Mucosa of descending colon (tissue), 3 donors: ENCODE results near the gene AQP12A. TPM values are rescaled to one million over a fixed set of nuclear protein-coding genes. Genes with fewer than 3 reads are reported as not detected.

Experiments
- ATAC-seq: fragments of 200-7000 bp; cut with Tn5 transposase; one replicate; pipeline ENCODE4 v1.9.1; 2020; ENCODE audit warnings: mild to moderate bottlenecking, moderate library complexity
- DNase-seq, 3 donors: peaks; one replicate each; pipeline ENCODE4 v3.0.0-alpha.2; 2020
- H3K36me3 ChIP-seq: fragments of 200-600 bp; one replicate; pipeline ENCODE4 v1.8.0; 2021; ENCODE audit warnings: low read depth, mild to moderate bottlenecking
- H3K4me1 ChIP-seq: fragments of 200-600 bp; one replicate; pipeline ENCODE4 v1.8.0; 2021; ENCODE audit warnings: low read depth, mild to moderate bottlenecking
- H3K4me3 ChIP-seq: fragments of 200-600 bp; one replicate; pipeline ENCODE4 v1.8.0; 2021; ENCODE audit warnings: mild to moderate bottlenecking
- H3K9me3 ChIP-seq: fragments of 200-600 bp; one replicate; pipeline ENCODE4 v1.8.0; 2021; ENCODE audit warnings: mild to moderate bottlenecking
- intact Hi-C, 2 donors: fragments of 100-400 bp; cut with DNase I in 1 of 2; cut with micrococcal nuclease in 1 of 2; formaldehyde crosslinking; loops; one replicate each; pipeline versions ENCODE4 v1.11.0 to v1.11.1; 2022; cut with DNase I, micrococcal nuclease
- total RNA-seq, 3 donors: library from RNA; stranded (reverse); fragmentation: NEBNext Ultra II Directional in 2 of 3; extraction: Animal tissue kit (Norgen Biotek cat#: 25700) in 2 of 3; gene quantifications; one replicate each; pipeline versions ENCODE4 v1.2.1 to v1.2.4, GENCODE V29; 2021 to 2023
- TF ChIP-seq, protein P1 (sequence below): fragments of 200-600 bp; IDR thresholded peaks from one replicate; pipeline ENCODE4 v1.8.0; 2022; ENCODE audit warnings: antibody characterized with exemption, mild to moderate bottlenecking
- donor health status: DM: no; HTN: no; CAD: no; lungs with moderate emphysema.
- donor health status: DM: no; HTN: no; CAD: no.
- donor health status: DM: no; HTN: yes; CAD: no.

Gene AQP12A
- total RNA-seq, 3 donors from 2014 or later = 9.7 to 18.9 TPM; not detected in 1

DNA sequence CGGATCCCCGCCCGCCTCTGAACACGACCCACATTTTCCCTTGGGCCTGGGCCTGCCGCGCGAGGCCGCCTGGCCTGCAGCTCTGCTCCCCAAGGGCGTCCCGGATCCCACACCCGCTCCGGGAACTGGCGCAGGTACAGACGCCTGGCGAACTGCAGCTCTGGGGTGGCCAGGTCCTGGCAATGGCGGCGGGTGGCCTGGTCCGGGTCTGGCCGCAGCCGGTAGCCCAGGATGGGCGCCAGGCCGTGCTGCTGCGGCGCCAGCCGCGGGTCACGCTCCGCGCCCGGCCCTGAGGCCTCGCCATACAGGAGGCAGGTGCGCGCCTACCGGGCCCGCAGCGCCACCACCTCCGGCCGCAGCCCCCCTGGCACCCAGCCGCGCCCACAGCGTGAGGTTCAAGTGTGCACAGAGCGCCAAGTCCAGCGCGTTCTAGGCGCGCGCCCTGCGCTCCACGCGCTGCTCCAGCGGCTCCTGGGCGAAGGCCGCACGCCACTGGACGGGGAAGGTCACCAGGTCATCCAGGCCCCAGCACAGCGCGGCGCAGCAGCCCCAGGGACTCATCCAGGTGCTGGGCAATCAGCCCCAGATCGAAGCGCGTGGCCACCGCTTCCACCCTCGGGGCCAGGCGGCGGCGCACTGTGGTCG lies 9.5 kb downstream of the AQP12A start:
- ATAC-seq = no peak
- intact Hi-C loops = no loop called here
- peak in 1 of 3 donors; percentile 43 for DNase-seq
- TF ChIP-seq, protein P1, sequence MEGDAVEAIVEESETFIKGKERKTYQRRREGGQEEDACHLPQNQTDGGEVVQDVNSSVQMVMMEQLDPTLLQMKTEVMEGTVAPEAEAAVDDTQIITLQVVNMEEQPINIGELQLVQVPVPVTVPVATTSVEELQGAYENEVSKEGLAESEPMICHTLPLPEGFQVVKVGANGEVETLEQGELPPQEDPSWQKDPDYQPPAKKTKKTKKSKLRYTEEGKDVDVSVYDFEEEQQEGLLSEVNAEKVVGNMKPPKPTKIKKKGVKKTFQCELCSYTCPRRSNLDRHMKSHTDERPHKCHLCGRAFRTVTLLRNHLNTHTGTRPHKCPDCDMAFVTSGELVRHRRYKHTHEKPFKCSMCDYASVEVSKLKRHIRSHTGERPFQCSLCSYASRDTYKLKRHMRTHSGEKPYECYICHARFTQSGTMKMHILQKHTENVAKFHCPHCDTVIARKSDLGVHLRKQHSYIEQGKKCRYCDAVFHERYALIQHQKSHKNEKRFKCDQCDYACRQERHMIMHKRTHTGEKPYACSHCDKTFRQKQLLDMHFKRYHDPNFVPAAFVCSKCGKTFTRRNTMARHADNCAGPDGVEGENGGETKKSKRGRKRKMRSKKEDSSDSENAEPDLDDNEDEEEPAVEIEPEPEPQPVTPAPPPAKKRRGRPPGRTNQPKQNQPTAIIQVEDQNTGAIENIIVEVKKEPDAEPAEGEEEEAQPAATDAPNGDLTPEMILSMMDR = no peak
- Histone ChIP-seq H3K4me3 (no peak overlapping the region), H3K4me1 (no peaks in the 10 kb centered on the region), H3K9me3 (no peaks in the 10 kb centered on the region), H3K36me3 (no peaks in the 10 kb centered on the region)

DNA sequence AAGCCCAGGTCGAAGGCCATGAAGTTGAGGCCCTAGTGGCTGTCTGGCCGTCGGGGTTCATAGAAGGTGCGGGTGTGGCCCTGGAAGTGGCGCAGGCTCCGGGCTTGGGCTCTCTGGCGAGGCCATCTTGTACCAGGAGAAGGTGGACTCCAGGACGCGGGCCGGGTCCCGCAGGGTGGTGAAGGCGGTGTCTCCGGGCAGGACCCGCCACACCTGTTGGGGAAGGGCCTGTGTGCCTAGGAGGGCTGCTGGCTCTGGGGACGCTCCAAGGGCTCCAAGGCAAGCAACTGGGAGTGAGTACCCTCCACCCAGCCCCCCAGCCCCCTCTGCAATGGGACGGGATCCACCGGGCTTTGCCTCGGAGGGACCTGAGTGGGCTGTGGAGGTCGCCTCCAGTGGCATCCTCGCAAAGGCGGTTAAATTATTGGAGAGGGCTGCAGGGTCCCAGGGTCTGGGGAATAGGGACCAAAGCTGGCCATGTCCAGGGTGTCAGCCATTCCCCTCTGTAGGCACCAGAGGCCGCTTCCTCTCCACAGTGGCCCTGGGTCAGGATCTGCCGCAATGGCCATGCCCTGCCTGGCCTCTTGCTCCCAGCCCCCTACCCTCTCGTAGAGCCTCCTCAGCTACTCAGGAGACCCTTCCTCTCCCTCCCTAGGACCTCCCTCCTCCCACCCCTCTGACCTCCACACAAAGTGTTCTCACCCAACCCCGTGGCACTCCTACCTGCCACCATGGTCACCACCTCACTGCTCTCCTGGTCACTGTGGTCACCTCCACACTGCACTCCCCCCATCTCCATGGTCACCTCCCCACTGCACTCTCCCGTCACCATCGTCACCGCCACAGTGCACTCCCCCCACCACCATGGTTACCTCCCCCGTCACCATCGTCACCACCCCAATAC lies 10.3 kb downstream of the AQP12A start:
- intact Hi-C loops = no loop called here
- Histone ChIP-seq H3K36me3 (no peaks in the 10 kb centered on the region), H3K9me3 (no peaks in the 10 kb centered on the region), H3K4me3 (no peak overlapping the region), H3K4me1 (no peaks in the 10 kb centered on the region)
- no peak for ATAC-seq
- TF ChIP-seq, protein P1 = no peak
- DNase-seq = peak in 1 of 3 donors; percentile 42

DNA sequence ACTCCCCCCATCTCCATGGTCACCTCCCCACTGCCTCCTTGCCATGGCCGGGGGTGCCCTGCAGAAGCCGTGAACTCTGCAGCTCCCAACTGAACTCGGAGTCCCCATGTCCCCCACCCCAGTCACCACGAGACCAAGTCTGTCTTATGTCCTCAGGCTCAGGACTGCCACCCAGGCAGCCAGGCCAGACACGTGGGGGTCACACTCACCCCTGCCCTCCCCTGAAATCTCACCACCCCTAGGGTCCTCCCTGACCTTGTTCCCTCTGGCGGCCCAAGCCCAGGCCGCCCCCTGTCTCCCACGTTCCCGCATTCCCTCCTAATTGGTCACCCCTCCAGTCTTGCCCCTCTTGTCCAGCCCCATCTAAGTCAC lies 11.0 kb downstream of the AQP12A start:
- H3K4me1 ChIP-seq = no peaks in the 10 kb centered on the region
- TF ChIP-seq, protein P1 = no peak
- no peak for DNase-seq
- no peaks in the 10 kb centered on the region for H3K36me3 ChIP-seq
- no peak overlapping the region for H3K4me3 ChIP-seq
- H3K9me3 ChIP-seq = no peaks in the 10 kb centered on the region
- intact Hi-C loops = no loop called here
- no peak for ATAC-seq

DNA sequence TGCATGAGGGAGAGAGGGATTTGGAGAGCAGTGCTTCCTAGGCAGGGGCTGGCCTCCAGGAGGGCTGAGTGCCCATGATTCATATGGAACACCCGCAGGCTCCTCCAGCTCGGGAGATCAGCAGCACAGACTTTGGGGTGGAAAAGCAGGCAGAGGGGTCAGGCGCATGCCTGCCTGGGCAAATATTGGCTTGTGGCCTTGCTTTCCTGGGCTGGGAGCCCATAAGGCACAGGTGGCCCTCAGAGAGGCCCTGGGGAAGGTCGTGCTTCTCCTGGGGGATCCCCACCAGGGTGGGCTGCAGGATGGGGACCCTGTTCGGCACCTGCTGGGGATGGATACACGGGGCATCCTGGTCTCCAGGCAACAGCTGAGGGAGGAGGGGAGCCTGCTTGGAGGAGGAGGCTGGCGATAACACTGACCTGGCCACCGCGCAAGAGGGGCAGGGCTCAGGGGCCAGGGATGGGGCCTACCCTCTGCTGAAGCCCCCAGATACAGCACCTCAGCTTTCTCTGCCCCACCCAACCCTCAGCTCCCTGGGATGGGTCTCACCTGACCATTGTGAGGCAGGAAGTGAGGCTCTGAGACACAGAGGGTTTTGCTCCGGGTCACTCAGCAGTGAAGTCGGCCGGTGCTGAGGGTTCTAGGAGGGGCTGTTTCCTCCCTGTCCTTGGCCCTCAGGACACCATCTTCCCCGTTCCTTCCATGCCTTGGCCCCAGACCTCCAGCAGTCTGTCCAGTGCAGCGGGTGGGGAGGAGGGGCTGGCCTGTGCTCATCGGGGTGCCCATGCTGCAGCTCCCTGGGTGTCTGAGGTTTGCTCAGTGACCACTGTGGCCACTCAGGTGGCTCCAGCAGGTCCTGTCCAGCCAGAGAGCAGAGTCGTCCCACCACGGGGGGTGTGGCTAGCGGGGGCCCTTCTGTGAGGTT lies 12.0 kb downstream of the AQP12A start:
- intact Hi-C loops = no loop called here
- ATAC-seq (no peak), DNase-seq (no peak)
- Histone ChIP-seq H3K4me3 (no peak overlapping the region), H3K36me3 (no peaks in the 10 kb centered on the region), H3K4me1 (no peaks in the 10 kb centered on the region), H3K9me3 (no peaks in the 10 kb centered on the region)
- TF ChIP-seq, protein P1 = no peak

DNA sequence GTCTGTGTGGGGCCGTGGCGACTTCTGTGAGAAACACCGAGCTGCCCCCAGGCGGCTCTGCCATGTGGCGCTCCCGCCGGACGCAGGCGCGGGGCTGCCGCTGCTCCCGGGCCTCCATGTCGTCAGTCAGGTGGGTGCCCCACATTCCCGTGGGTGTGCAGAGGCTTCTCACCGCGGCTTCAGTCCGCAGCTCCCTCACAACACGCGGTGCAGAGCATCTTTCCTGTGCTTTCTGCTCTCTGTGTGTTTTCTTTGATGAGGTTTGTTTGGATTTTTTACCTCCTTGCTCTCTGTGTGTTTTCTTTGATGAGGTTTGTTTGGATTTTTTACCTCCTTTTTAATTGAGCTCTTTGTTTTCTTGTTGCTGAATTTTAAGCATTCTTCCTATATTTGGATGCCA lies 13.0 kb downstream of the AQP12A start:
- DNase-seq (no peak), ATAC-seq (no peak)
- Histone ChIP-seq H3K9me3 (no peaks in the 10 kb centered on the region), H3K36me3 (no peaks in the 10 kb centered on the region), H3K4me1 (no peaks in the 10 kb centered on the region), H3K4me3 (no peak overlapping the region)
- intact Hi-C loops = no loop called here
- TF ChIP-seq, protein P1 = no peak
